ENCODE results near the gene DDC.

DNA sequence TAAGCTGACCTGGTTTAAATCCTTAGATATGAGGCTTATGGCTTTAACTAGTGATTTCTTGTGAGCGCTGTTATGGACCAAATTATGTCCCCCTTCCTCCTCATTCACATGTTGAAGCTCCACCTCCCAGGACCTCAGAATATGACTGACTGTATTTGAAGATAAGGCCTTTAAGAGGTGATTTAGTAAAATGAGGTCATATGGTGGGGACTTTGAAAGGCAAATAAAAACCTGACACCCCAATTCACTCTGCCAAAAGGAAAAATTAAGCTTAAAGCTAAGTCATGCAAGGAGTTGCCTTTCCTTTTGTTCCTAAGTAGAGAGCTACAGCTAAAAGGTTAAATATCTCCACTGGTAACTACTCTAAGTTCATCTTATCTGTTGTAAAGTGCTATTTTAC lies 78.7 kb downstream of the DDC start:
- TF ChIP-seq, protein P1, sequence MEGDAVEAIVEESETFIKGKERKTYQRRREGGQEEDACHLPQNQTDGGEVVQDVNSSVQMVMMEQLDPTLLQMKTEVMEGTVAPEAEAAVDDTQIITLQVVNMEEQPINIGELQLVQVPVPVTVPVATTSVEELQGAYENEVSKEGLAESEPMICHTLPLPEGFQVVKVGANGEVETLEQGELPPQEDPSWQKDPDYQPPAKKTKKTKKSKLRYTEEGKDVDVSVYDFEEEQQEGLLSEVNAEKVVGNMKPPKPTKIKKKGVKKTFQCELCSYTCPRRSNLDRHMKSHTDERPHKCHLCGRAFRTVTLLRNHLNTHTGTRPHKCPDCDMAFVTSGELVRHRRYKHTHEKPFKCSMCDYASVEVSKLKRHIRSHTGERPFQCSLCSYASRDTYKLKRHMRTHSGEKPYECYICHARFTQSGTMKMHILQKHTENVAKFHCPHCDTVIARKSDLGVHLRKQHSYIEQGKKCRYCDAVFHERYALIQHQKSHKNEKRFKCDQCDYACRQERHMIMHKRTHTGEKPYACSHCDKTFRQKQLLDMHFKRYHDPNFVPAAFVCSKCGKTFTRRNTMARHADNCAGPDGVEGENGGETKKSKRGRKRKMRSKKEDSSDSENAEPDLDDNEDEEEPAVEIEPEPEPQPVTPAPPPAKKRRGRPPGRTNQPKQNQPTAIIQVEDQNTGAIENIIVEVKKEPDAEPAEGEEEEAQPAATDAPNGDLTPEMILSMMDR (IDR thresholded peaks at IDR 0.05; ENCODE audit: low read depth, low read length, poor library complexity, severe bottlenecking), result no peak
- TF ChIP-seq EZH2phosphoT487 (IDR thresholded peaks at IDR 0.05; ENCODE audit: borderline replicate concordance, low read length), result no peak
